ENCODE data around the gene MUTYH.

DNA sequence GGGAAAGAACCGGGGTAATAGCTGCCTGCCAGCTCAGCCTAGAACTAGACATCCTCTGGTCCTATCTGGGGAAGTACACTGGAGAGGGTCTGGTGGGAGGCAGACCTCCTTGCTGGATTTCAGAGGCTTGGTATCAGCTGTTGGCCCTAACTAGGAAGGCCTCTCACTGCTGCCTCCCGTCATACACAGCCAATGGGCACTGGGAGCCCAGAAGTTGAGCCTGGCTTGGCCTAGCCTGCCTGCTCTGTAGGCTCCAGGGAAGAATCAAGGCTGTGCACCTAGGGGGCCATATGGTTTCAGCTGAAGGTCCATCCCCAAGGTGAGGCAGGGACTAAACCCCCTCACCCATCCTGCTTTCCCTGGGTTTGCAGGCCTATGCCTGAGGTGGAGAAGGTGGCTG lies 4.3 kb upstream of the MUTYH start:
- TF ChIP-seq POLR2A (IDR thresholded peaks at IDR 0.05): no peak
- TF ChIP-seq, protein P1, sequence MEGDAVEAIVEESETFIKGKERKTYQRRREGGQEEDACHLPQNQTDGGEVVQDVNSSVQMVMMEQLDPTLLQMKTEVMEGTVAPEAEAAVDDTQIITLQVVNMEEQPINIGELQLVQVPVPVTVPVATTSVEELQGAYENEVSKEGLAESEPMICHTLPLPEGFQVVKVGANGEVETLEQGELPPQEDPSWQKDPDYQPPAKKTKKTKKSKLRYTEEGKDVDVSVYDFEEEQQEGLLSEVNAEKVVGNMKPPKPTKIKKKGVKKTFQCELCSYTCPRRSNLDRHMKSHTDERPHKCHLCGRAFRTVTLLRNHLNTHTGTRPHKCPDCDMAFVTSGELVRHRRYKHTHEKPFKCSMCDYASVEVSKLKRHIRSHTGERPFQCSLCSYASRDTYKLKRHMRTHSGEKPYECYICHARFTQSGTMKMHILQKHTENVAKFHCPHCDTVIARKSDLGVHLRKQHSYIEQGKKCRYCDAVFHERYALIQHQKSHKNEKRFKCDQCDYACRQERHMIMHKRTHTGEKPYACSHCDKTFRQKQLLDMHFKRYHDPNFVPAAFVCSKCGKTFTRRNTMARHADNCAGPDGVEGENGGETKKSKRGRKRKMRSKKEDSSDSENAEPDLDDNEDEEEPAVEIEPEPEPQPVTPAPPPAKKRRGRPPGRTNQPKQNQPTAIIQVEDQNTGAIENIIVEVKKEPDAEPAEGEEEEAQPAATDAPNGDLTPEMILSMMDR (IDR thresholded peaks at IDR 0.05 in 4 of 5, conservative IDR thresholded peaks at IDR 0.05 in 1 of 5): no peak
